HG03469 (cell line): ENCODE results near the gene S100A14.

Experiments used
- ATAC-seq: cut with Tn5 transposase; IDR thresholded peaks from one replicate; pipeline ENCODE4 v1.9.1; 2021; ENCODE audit warnings: mild to moderate bottlenecking, moderate library complexity, moderate number of reproducible peaks; ENCODE audit not compliant: unreplicated experiment

S100A14 gene

GRCh38 chr1:153616144-153616916 is at the start of gene S100A14:
S100A14 (minus strand) TSS chr1:153616325; CDS start chr1:153615858, 467 bp downstream.
- no peak for ATAC-seq

- no peak for ATAC-seq
Observed at GRCh38 chr1:153663211-153663610, 47.1 kb upstream of the S100A14 start.

- ATAC-seq = no peak
Observed at GRCh38 chr1:153662269-153662668, 46.1 kb upstream of the S100A14 start.

- no peak for ATAC-seq
Observed at GRCh38 chr1:153661111-153661708, 45.1 kb upstream of the S100A14 start.

- ATAC-seq = no peak
Observed at GRCh38 chr1:153659656-153660055, 43.5 kb upstream of the S100A14 start.

- peak; percentile 7 for ATAC-seq
Observed at GRCh38 chr1:153659175-153659534, 43.0 kb upstream of the S100A14 start.

GRCh38 chr1:153658400-153659174 is 42.5 kb upstream of the S100A14 start, which contains the start of gene SNAPIN:
SNAPIN (plus strand) TSS chr1:153658703; CDS start chr1:153658744, 41 bp downstream.
- peak; percentile 74 for ATAC-seq

GRCh38 chr1:153655333-153655732 is 39.2 kb upstream of the S100A14 start:
- ATAC-seq = no peak

- no peak for ATAC-seq
Observed at GRCh38 chr1:153652805-153653500, 36.8 kb upstream of the S100A14 start.

- ATAC-seq = no peak
Observed at GRCh38 chr1:153651771-153652170, 35.6 kb upstream of the S100A14 start.

- no peak for ATAC-seq
Observed at GRCh38 chr1:153649863-153650235, 33.7 kb upstream of the S100A14 start.

GRCh38 chr1:153649137-153649862 is 33.2 kb upstream of the S100A14 start:
- ATAC-seq = no peak

- no peak for ATAC-seq
Observed at GRCh38 chr1:153648000-153648643, 32.0 kb upstream of the S100A14 start.

GRCh38 chr1:153647346-153647714 is 31.2 kb upstream of the S100A14 start:
- ATAC-seq = no peak

- no peak for ATAC-seq
Observed at GRCh38 chr1:153646672-153647345, 30.7 kb upstream of the S100A14 start.

- ATAC-seq = no peak
Observed at GRCh38 chr1:153643816-153644215, 27.7 kb upstream of the S100A14 start.

- ATAC-seq = no peak
Observed at GRCh38 chr1:153643100-153643499, 27.0 kb upstream of the S100A14 start.

GRCh38 chr1:153642161-153642560 is 26.0 kb upstream of the S100A14 start:
- ATAC-seq = no peak

- ATAC-seq = no peak
Observed at GRCh38 chr1:153640861-153641260, 24.7 kb upstream of the S100A14 start.
